ENCODE data around the gene RND1. TPM values are rescaled to one million over a fixed set of nuclear protein-coding genes. Genes with fewer than 3 reads are reported as not detected.

RND1 gene
- total and polyA plus RNA-seq, 2 of the 13 experiments (the other 11 are each of a cell fraction or from before 2014, with no cell fraction given): 1.8 to 1.9 TPM

GRCh38 chr12:48818831-48819590 is 46.7 kb downstream of the RND1 start:
- ChIA-PET POLR2A (no interaction called here), CTCF (ENCODE audit: low intra/inter-chr PET ratio, low total read pairs) (no interaction called here)
- FAIRE-seq (no peak), DNase-seq (ENCODE audit: low spot score) (no peak), ATAC-seq (no peak)
- Histone ChIP-seq H3K27me3 (ENCODE audit: control insufficient read depth in 1 of 2, insufficient read depth in 2 of 2, low read length in 2 of 2) (peaks cover 12 to 78% of the 10 kb centered on the region in 2 experiments; a peak in 4 of 5 replicates), H3K36me3 (replicated peaks in 1 of 2; ENCODE audit: control insufficient read depth in 1 of 2, insufficient read depth in 2 of 2, low read length in 2 of 2) (no peaks in the 10 kb centered on the region), H2AFZ (ENCODE audit: low read length) (no peak overlapping the region), H3K79me2 (ENCODE audit: insufficient read depth, low read length) (no peaks in the 10 kb centered on the region), H3K9me3 (ENCODE audit: low read length) (no peaks in the 10 kb centered on the region), H3K27ac (ENCODE audit: extremely low read length, insufficient read depth, low read length) (no peak overlapping the region), H4K20me1 (ENCODE audit: insufficient read depth, low read length) (peaks cover 3% of the 10 kb centered on the region; the same call in 1 of the 2 replicates), H3K4me3 (replicated peaks in 1 of 3; ENCODE audit: insufficient read depth in 1 of 3, low read depth in 2 of 3, low read length in 3 of 3) (peak overlapping the region; percentile 33 to 73 (median 59); a peak in 3 of 6 replicates), H3K4me2 (ENCODE audit: low read depth, low read length) (peak overlapping the region; percentile 71), H3K9ac (ENCODE audit: insufficient read depth, low read depth, low read length) (no peak overlapping the region), H3K4me1 (ENCODE audit: insufficient read depth, low read length) (peaks cover 24% of the 10 kb centered on the region)
- 18% methylated on average over 14 of the region's 37 CpGs for WGBS (ENCODE audit: low lambda C conversion rate)
- BruUV-seq (replicated peaks): no TSS peak
- TF ChIP-seq TRAFD1 (CRISPR knock-in tag; IDR thresholded peaks at IDR 0.05; ENCODE audit: borderline replicate concordance): no peak
- no peak for TF ChIP-seq ZNF878 (CRISPR knock-in tag; IDR thresholded peaks at IDR 0.05)
- peak; percentile 41; the same call in 1 of the 2 replicates for TF ChIP-seq CTCF (CRISPR knock-in tag; IDR thresholded peaks at IDR 0.05)
- intact Hi-C loops (cut with micrococcal nuclease; ENCODE audit: unreplicated experiment) (no loop called here), in situ Hi-C loops (cut with HindIII; ENCODE audit: extremely low pct_ligation_motif_present, low pct_unique_long_range_greater_than_20kb) (no loop called here)

All from HepG2 (cell line).